Lower lobe of right lung (tissue), 2 donors: ENCODE data around the gene PRR15L. TPM values are rescaled to one million over a fixed set of nuclear protein-coding genes. Genes with fewer than 3 reads are reported as not detected.

Experiments used
- ATAC-seq, 2 donors: fragments of 200-7000 bp; cut with Tn5 transposase; one replicate each; pipeline ENCODE4 v1.9.1; 2020 to 2022; ENCODE audit warnings: mild to moderate bottlenecking in 2 of 2, moderate library complexity in 2 of 2
- DNase-seq: peaks from one replicate; pipeline ENCODE4 v3.0.0-alpha.2; 2020
- H3K27ac ChIP-seq: fragments of 200-600 bp; one replicate; pipeline ENCODE4 v1.8.0; 2022
- H3K27me3 ChIP-seq: fragments of 200-600 bp; one replicate; pipeline ENCODE4 v1.8.0; 2022; ENCODE audit warnings: low read depth
- H3K36me3 ChIP-seq: fragments of 200-600 bp; one replicate; pipeline ENCODE4 v1.8.0; 2022; ENCODE audit warnings: mild to moderate bottlenecking
- H3K4me1 ChIP-seq: fragments of 200-600 bp; one replicate; pipeline ENCODE4 v1.8.0; 2022
- H3K4me3 ChIP-seq: fragments of 200-600 bp; one replicate; pipeline ENCODE4 v1.8.0; 2022; ENCODE audit warnings: mild to moderate bottlenecking
- H3K9me3 ChIP-seq: fragments of 200-600 bp; one replicate; pipeline ENCODE4 v1.8.0; 2022
- intact Hi-C: fragments of 100-400 bp; cut with DNase I; formaldehyde crosslinking; loops from one replicate; pipeline ENCODE4 v1.11.0; 2022
- total RNA-seq: library from RNA; stranded (reverse); fragmentation: NEBNext Ultra II Directional; extraction: Animal tissue kit (Norgen Biotek cat#: 25700); gene quantifications from one replicate; pipeline ENCODE4 v1.2.1, GENCODE V29; 2021
- TF ChIP-seq, protein P1 (sequence below): fragments of 200-600 bp; IDR thresholded peaks from one replicate; pipeline ENCODE4 v1.8.0; 2022; ENCODE audit warnings: antibody characterized with exemption, mild to moderate bottlenecking
- donor health status: DM: no; HTN: yes; CAD: no; lungs with severe emphysema.

Gene PRR15L
- total RNA-seq, 1 donor from 2014 or later: 48.1 TPM

DNA sequence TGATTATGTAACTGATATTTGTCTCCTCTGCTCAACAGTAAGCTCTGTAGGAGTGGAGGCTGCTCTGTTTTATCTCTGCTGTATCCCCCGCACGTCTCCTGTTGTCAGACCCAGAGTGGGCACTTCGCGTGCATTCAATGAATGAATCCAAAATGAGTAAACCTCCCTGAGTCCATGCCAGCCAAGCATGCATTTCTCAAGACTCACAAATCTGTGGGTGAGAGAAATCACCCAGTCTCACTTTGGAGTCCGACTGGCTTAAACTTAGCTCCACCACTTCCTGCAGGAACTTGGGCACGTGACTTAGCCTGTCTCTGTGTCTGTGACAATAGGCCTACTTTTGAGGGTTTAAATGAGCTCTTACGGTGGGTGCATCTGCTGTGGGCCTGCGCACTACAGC lies 12.6 kb downstream of the PRR15L start:
- H3K27ac ChIP-seq: peak overlapping the region; percentile 4
- H3K36me3 ChIP-seq: peaks cover 32% of the 10 kb centered on the region
- H3K4me1 ChIP-seq: peaks cover 69% of the 10 kb centered on the region
- no peaks in the 10 kb centered on the region for H3K9me3 ChIP-seq
- ATAC-seq: no peak
- DNase-seq: no peak
- TF ChIP-seq, protein P1, sequence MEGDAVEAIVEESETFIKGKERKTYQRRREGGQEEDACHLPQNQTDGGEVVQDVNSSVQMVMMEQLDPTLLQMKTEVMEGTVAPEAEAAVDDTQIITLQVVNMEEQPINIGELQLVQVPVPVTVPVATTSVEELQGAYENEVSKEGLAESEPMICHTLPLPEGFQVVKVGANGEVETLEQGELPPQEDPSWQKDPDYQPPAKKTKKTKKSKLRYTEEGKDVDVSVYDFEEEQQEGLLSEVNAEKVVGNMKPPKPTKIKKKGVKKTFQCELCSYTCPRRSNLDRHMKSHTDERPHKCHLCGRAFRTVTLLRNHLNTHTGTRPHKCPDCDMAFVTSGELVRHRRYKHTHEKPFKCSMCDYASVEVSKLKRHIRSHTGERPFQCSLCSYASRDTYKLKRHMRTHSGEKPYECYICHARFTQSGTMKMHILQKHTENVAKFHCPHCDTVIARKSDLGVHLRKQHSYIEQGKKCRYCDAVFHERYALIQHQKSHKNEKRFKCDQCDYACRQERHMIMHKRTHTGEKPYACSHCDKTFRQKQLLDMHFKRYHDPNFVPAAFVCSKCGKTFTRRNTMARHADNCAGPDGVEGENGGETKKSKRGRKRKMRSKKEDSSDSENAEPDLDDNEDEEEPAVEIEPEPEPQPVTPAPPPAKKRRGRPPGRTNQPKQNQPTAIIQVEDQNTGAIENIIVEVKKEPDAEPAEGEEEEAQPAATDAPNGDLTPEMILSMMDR: no peak
- H3K4me3 ChIP-seq: no peak overlapping the region
- intact Hi-C loops: no loop called here
- H3K27me3 ChIP-seq: no peaks in the 10 kb centered on the region

GRCh38 chr17:47942568-47942967 lies 15.1 kb downstream of the PRR15L start:
- TF ChIP-seq, protein P1: no peak
- H3K4me1 ChIP-seq: peaks cover 53% of the 10 kb centered on the region
- no peak for DNase-seq
- ATAC-seq: no peak
- no peak overlapping the region for H3K27ac ChIP-seq
- intact Hi-C loops: no loop called here
- no peaks in the 10 kb centered on the region for H3K27me3 ChIP-seq
- no peaks in the 10 kb centered on the region for H3K9me3 ChIP-seq
- peak overlapping the region; percentile 89 for H3K4me3 ChIP-seq
- H3K36me3 ChIP-seq: peaks cover 24% of the 10 kb centered on the region

DNA sequence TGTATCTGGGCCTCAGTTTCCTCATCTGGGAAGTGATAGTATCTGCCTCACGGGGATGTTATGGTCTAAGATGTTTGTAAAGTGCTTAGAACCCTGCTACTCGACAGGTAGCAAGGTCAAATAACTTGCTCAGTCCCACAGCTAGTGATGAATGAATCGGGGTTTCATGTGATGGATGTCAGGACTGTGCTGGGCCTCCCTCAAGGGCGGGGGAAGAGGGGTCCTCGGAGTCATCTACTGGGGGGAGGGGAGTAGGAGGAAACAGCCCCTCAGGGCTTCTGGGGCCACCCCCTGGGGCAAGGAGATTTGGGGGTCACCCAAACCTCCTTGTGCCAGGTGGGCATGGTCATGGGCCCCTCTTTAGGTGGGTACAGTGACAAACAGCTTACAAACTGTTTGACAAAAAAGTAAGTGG lies 15.6 kb downstream of the PRR15L start:
- H3K36me3 ChIP-seq: peaks cover 24% of the 10 kb centered on the region
- H3K4me1 ChIP-seq: peaks cover 51% of the 10 kb centered on the region
- intact Hi-C loops: no loop called here
- no peaks in the 10 kb centered on the region for H3K9me3 ChIP-seq
- DNase-seq (no peak), ATAC-seq (no peak)
- no peaks in the 10 kb centered on the region for H3K27me3 ChIP-seq
- TF ChIP-seq, protein P1: no peak
- peak overlapping the region; percentile 89 for H3K4me3 ChIP-seq
- H3K27ac ChIP-seq: peak overlapping the region; percentile 81

GRCh38 chr17:47941246-47942095 lies 16.2 kb downstream of the PRR15L start, which contains the start of gene PNPO:
Gene PNPO, plus strand, starts transcription at chr17:47941571. Its CDS starts 105 bp downstream, at chr17:47941676.
- Histone ChIP-seq H3K27me3 (no peaks in the 10 kb centered on the region), H3K27ac (peak within 1 kb of the TSS; percentile 81), H3K4me1 (peaks cover 45% of the 10 kb centered on the region), H3K4me3 (peak within 1 kb of the TSS; percentile 89), H3K36me3 (peaks cover 20% of the 10 kb centered on the region), H3K9me3 (no peaks in the 10 kb centered on the region)
- TF ChIP-seq, protein P1: no peak
- intact Hi-C loops: no loop called here
- peak; percentile 98 for ATAC-seq
- DNase-seq: peak; percentile 97

GRCh38 chr17:47937941-47938340 lies 19.7 kb downstream of the PRR15L start:
- peaks cover 26% of the 10 kb centered on the region for H3K4me1 ChIP-seq
- H3K4me3 ChIP-seq: no peak overlapping the region
- H3K36me3 ChIP-seq: no peaks in the 10 kb centered on the region
- TF ChIP-seq, protein P1: no peak
- no peaks in the 10 kb centered on the region for H3K9me3 ChIP-seq
- intact Hi-C loops: no loop called here
- no peaks in the 10 kb centered on the region for H3K27me3 ChIP-seq
- DNase-seq: no peak
- no peak for ATAC-seq
- H3K27ac ChIP-seq: no peak overlapping the region
